ENCODE results near the gene CBY1.

CBY1 gene

DNA sequence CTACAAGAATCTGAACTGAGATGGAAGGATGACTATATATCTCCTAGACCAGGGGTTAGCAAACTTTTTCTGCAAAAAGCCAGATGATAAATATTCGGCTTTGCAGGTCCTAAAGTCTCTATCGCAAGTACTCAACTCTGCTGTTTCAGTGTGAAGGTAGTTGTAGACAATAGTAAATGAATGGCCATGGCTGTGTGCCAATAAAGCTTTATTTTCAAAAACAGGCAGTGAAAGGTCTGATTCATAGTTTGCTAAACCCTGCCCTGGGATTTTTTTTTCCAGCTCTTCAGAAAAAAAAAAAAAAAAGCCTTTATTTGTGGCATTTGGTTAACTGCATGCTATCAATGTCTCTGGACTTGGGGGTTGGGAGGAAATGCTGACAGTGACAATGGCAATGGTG lies 37.8 kb upstream of the CBY1 start:
- no peaks in the 10 kb centered on the region for H3K36me3 ChIP-seq (ENCODE audit: control insufficient read depth, insufficient read depth, low read length)
- H2BK120ac ChIP-seq (ENCODE audit: low read depth, low read length), result no peak overlapping the region
- H3K23ac ChIP-seq (ENCODE audit: low read length), result no peak overlapping the region
- no peak overlapping the region for H3K4me3 ChIP-seq (ENCODE audit: low read length)
- H3K4me1 ChIP-seq (ENCODE audit: control insufficient read depth, low read depth, low read length), result no peaks in the 10 kb centered on the region
- no peak overlapping the region for H3K56ac ChIP-seq (ENCODE audit: low read length)
- H3K27ac ChIP-seq (ENCODE audit: low read depth, low read length), result no peak overlapping the region
- H3K4me2 ChIP-seq (ENCODE audit: low read length), result no peak overlapping the region
- no peaks in the 10 kb centered on the region for H3K79me1 ChIP-seq (ENCODE audit: low read length)
- H4K8ac ChIP-seq (ENCODE audit: low read depth, low read length), result no peak overlapping the region
- H3K9ac ChIP-seq (ENCODE audit: low read length), result no peak overlapping the region
- no peak overlapping the region for H3K4ac ChIP-seq (ENCODE audit: low read depth, low read length)
- H4K5ac ChIP-seq (ENCODE audit: low read length), result no peak overlapping the region
- H2BK15ac ChIP-seq (replicated peaks; ENCODE audit: low read depth), result no peak overlapping the region
- no peak overlapping the region for H3K18ac ChIP-seq (ENCODE audit: low read length)
- H3K79me2 ChIP-seq (ENCODE audit: control insufficient read depth, insufficient read depth, low read length), result no peaks in the 10 kb centered on the region
- WGBS (ENCODE audit: extremely low coverage, insufficient coverage, low lambda C conversion rate), result no CpG with 5 or more reads among the region's 2 CpGs
- H3K27me3 ChIP-seq (ENCODE audit: insufficient read depth, low read length, poor library complexity), result no peaks in the 10 kb centered on the region
- no peak overlapping the region for H2BK5ac ChIP-seq (ENCODE audit: low read length)
- no peak for DNase-seq
- H2AK5ac ChIP-seq (ENCODE audit: low read length), result no peak overlapping the region

- Histone ChIP-seq H3K4me2 (ENCODE audit: low read length) (no peak overlapping the region), H3K79me1 (ENCODE audit: low read length) (no peaks in the 10 kb centered on the region), H3K9ac (ENCODE audit: low read length) (no peak overlapping the region), H3K36me3 (ENCODE audit: control insufficient read depth, insufficient read depth, low read length) (no peaks in the 10 kb centered on the region), H2BK15ac (replicated peaks; ENCODE audit: low read depth) (no peak overlapping the region), H3K4ac (ENCODE audit: low read depth, low read length) (no peak overlapping the region), H3K18ac (ENCODE audit: low read length) (no peak overlapping the region), H3K79me2 (ENCODE audit: control insufficient read depth, insufficient read depth, low read length) (no peaks in the 10 kb centered on the region), H3K4me1 (ENCODE audit: control insufficient read depth, low read depth, low read length) (no peaks in the 10 kb centered on the region), H3K4me3 (ENCODE audit: low read length) (no peak overlapping the region), H2BK120ac (ENCODE audit: low read depth, low read length) (no peak overlapping the region), H3K56ac (ENCODE audit: low read length) (no peak overlapping the region), H2AK5ac (ENCODE audit: low read length) (no peak overlapping the region), H4K5ac (ENCODE audit: low read length) (no peak overlapping the region), H3K27ac (ENCODE audit: low read depth, low read length) (no peak overlapping the region), H2BK5ac (ENCODE audit: low read length) (no peak overlapping the region), H3K27me3 (ENCODE audit: insufficient read depth, low read length, poor library complexity) (no peaks in the 10 kb centered on the region), H3K23ac (ENCODE audit: low read length) (no peak overlapping the region), H4K8ac (ENCODE audit: low read depth, low read length) (no peak overlapping the region)
- WGBS (ENCODE audit: extremely low coverage, insufficient coverage, low lambda C conversion rate), result no CpG with 5 or more reads among the region's 4 CpGs
- no peak for DNase-seq
These were observed 33.1 kb upstream of the CBY1 start for GRCh38 chr22:38623351-38623750.

DNA sequence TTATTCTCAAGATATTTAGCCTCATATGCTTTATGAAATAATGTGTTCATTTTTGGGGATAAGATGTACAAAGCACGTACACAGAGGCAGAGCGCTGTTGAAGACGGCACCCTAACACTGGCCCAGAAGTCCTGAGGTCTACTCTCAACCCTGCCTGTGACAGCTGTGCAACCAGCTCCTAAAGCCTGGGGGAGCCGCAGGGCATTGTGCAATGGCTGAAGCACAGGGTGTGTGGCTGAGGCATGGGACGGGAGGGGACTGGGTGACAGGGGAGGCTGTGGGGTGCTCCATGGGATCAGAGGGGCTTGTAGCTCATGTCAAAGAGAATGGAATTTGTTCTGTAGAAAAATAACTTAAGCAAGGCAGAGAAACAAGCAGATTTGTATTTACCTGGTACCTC lies 28.0 kb upstream of the CBY1 start:
- Histone ChIP-seq H3K4ac (ENCODE audit: low read depth, low read length) (no peak overlapping the region), H2BK5ac (ENCODE audit: low read length) (no peak overlapping the region), H3K36me3 (ENCODE audit: control insufficient read depth, insufficient read depth, low read length) (no peaks in the 10 kb centered on the region), H3K4me2 (ENCODE audit: low read length) (no peak overlapping the region), H4K8ac (ENCODE audit: low read depth, low read length) (no peak overlapping the region), H3K27me3 (ENCODE audit: insufficient read depth, low read length, poor library complexity) (no peaks in the 10 kb centered on the region), H4K5ac (ENCODE audit: low read length) (no peak overlapping the region), H3K27ac (ENCODE audit: low read depth, low read length) (no peak overlapping the region), H2AK5ac (ENCODE audit: low read length) (no peak overlapping the region), H3K18ac (ENCODE audit: low read length) (no peak overlapping the region), H3K4me1 (ENCODE audit: control insufficient read depth, low read depth, low read length) (no peaks in the 10 kb centered on the region), H3K23ac (ENCODE audit: low read length) (no peak overlapping the region), H3K79me1 (ENCODE audit: low read length) (no peaks in the 10 kb centered on the region), H2BK15ac (replicated peaks; ENCODE audit: low read depth) (no peak overlapping the region), H2BK120ac (ENCODE audit: low read depth, low read length) (no peak overlapping the region), H3K9ac (ENCODE audit: low read length) (no peak overlapping the region), H3K4me3 (ENCODE audit: low read length) (no peak overlapping the region), H3K79me2 (ENCODE audit: control insufficient read depth, insufficient read depth, low read length) (no peaks in the 10 kb centered on the region), H3K56ac (ENCODE audit: low read length) (no peak overlapping the region)
- WGBS (ENCODE audit: extremely low coverage, insufficient coverage, low lambda C conversion rate), result no CpG with 5 or more reads among the region's 5 CpGs
- DNase-seq, result no peak

- Histone ChIP-seq H3K4me2 (ENCODE audit: low read length) (no peak overlapping the region), H3K23ac (ENCODE audit: low read length) (no peak overlapping the region), H3K9ac (ENCODE audit: low read length) (no peak overlapping the region), H3K36me3 (ENCODE audit: control insufficient read depth, insufficient read depth, low read length) (no peaks in the 10 kb centered on the region), H2BK15ac (replicated peaks; ENCODE audit: low read depth) (no peak overlapping the region), H4K8ac (ENCODE audit: low read depth, low read length) (no peak overlapping the region), H3K79me1 (ENCODE audit: low read length) (no peaks in the 10 kb centered on the region), H3K18ac (ENCODE audit: low read length) (no peak overlapping the region), H3K27me3 (ENCODE audit: insufficient read depth, low read length, poor library complexity) (no peaks in the 10 kb centered on the region), H2BK120ac (ENCODE audit: low read depth, low read length) (no peak overlapping the region), H3K56ac (ENCODE audit: low read length) (no peak overlapping the region), H3K4ac (ENCODE audit: low read depth, low read length) (no peak overlapping the region), H3K27ac (ENCODE audit: low read depth, low read length) (no peak overlapping the region), H3K4me3 (ENCODE audit: low read length) (no peak overlapping the region), H3K79me2 (ENCODE audit: control insufficient read depth, insufficient read depth, low read length) (no peaks in the 10 kb centered on the region), H2AK5ac (ENCODE audit: low read length) (no peak overlapping the region), H3K4me1 (ENCODE audit: control insufficient read depth, low read depth, low read length) (no peaks in the 10 kb centered on the region), H4K5ac (ENCODE audit: low read length) (no peak overlapping the region), H2BK5ac (ENCODE audit: low read length) (no peak overlapping the region)
- no CpG with 5 or more reads among the region's 4 CpGs for WGBS (ENCODE audit: extremely low coverage, insufficient coverage, low lambda C conversion rate)
- DNase-seq, result no peak
These were observed 27.3 kb upstream of the CBY1 start for GRCh38 chr22:38629108-38629507.

- no peaks in the 10 kb centered on the region for H3K36me3 ChIP-seq (ENCODE audit: control insufficient read depth, insufficient read depth, low read length)
- H2BK5ac ChIP-seq (ENCODE audit: low read length), result no peak overlapping the region
- H3K27ac ChIP-seq (ENCODE audit: low read depth, low read length), result no peak overlapping the region
- H3K27me3 ChIP-seq (ENCODE audit: insufficient read depth, low read length, poor library complexity), result no peaks in the 10 kb centered on the region
- H2AK5ac ChIP-seq (ENCODE audit: low read length), result no peak overlapping the region
- DNase-seq, result no peak
- H3K4me2 ChIP-seq (ENCODE audit: low read length), result no peak overlapping the region
- no peak overlapping the region for H3K18ac ChIP-seq (ENCODE audit: low read length)
- H2BK120ac ChIP-seq (ENCODE audit: low read depth, low read length), result no peak overlapping the region
- H3K56ac ChIP-seq (ENCODE audit: low read length), result no peak overlapping the region
- H3K9ac ChIP-seq (ENCODE audit: low read length), result no peak overlapping the region
- no CpG with 5 or more reads among the region's 9 CpGs for WGBS (ENCODE audit: extremely low coverage, insufficient coverage, low lambda C conversion rate)
- H3K23ac ChIP-seq (ENCODE audit: low read length), result no peak overlapping the region
- H3K79me1 ChIP-seq (ENCODE audit: low read length), result no peaks in the 10 kb centered on the region
- H4K8ac ChIP-seq (ENCODE audit: low read depth, low read length), result no peak overlapping the region
- no peaks in the 10 kb centered on the region for H3K79me2 ChIP-seq (ENCODE audit: control insufficient read depth, insufficient read depth, low read length)
- H3K4me3 ChIP-seq (ENCODE audit: low read length), result no peak overlapping the region
- no peak overlapping the region for H3K4ac ChIP-seq (ENCODE audit: low read depth, low read length)
- no peak overlapping the region for H2BK15ac ChIP-seq (replicated peaks; ENCODE audit: low read depth)
- H4K5ac ChIP-seq (ENCODE audit: low read length), result no peak overlapping the region
- no peaks in the 10 kb centered on the region for H3K4me1 ChIP-seq (ENCODE audit: control insufficient read depth, low read depth, low read length)
These were observed 24.7 kb upstream of the CBY1 start for GRCh38 chr22:38631724-38632123.

DNA sequence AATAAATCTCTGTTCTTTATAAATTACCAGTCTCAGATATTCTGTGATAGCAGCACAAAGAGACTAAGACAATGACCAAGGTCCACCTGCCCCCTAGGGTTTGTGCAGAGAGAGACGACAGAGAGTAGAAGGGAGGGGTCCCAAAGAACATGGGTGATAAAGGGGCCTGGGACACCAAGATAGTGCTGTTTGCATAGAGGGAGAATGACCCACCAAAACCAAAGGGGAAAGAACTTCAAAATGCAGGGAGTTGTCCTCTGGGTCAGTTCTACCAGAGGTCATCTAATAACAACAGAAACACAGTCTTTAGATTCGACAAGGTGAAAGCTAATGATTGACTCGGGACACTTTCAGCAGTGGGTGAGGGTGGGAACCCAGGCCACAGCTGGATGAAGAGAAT lies 23.9 kb upstream of the CBY1 start:
- H3K79me1 ChIP-seq (ENCODE audit: low read length), result no peaks in the 10 kb centered on the region
- no peak overlapping the region for H3K4me3 ChIP-seq (ENCODE audit: low read length)
- no peak overlapping the region for H3K4ac ChIP-seq (ENCODE audit: low read depth, low read length)

More for the DNA sequence above, 23.9 kb upstream of the CBY1 start:
- Histone ChIP-seq H3K4me2 (ENCODE audit: low read length) (no peak overlapping the region), H4K8ac (ENCODE audit: low read depth, low read length) (no peak overlapping the region), H3K27me3 (ENCODE audit: insufficient read depth, low read length, poor library complexity) (no peaks in the 10 kb centered on the region), H4K5ac (ENCODE audit: low read length) (no peak overlapping the region), H3K56ac (ENCODE audit: low read length) (no peak overlapping the region), H2AK5ac (ENCODE audit: low read length) (no peak overlapping the region), H2BK15ac (replicated peaks; ENCODE audit: low read depth) (no peak overlapping the region), H3K9ac (ENCODE audit: low read length) (no peak overlapping the region), H3K79me2 (ENCODE audit: control insufficient read depth, insufficient read depth, low read length) (no peaks in the 10 kb centered on the region), H3K4me1 (ENCODE audit: control insufficient read depth, low read depth, low read length) (no peaks in the 10 kb centered on the region), H3K23ac (ENCODE audit: low read length) (no peak overlapping the region), H3K18ac (ENCODE audit: low read length) (no peak overlapping the region), H3K36me3 (ENCODE audit: control insufficient read depth, insufficient read depth, low read length) (no peaks in the 10 kb centered on the region), H3K27ac (ENCODE audit: low read depth, low read length) (no peak overlapping the region), H2BK5ac (ENCODE audit: low read length) (no peak overlapping the region), H2BK120ac (ENCODE audit: low read depth, low read length) (no peak overlapping the region)
- WGBS (ENCODE audit: extremely low coverage, insufficient coverage, low lambda C conversion rate), result no CpG with 5 or more reads among the region's 3 CpGs
- DNase-seq, result no peak

Measured in mesendoderm (in vitro differentiated cells).